IMR-90 (cell line): ENCODE results near the gene RNF144A. TPM values are rescaled to one million over a fixed set of nuclear protein-coding genes. Genes with fewer than 3 reads are reported as not detected.

Experiments used
- ATAC-seq: fragments of 200-7000 bp; cut with Tn5 transposase; 2 replicates; pipeline ENCODE4 v1.9.1; 2020; ENCODE audit warnings: low read depth, mild to moderate bottlenecking, moderate library complexity
- BruUV-seq: library from RNA; stranded (reverse); fragments of 400-500 nt; replicated peaks from 2 replicates; lab custom pipeline; 2021; lab: Mats Ljungman, UMichigan
- CTCF ChIA-PET: fragments of 300-600 bp; formaldehyde crosslinking; extraction: SDS; loops from one replicate; lab custom pipeline; 2021; ENCODE audit warnings: antibody characterized with exemption; lab: Yijun Ruan, JAX
- POLR2A ChIA-PET: fragments of 300-600 bp; sonication (Branson Sonifier 250); formaldehyde crosslinking; loops from one replicate; lab custom pipeline; 2022; ENCODE audit warnings: antibody characterized with exemption; ENCODE audit not compliant: unreplicated experiment; lab: Charles Lee
- DNase-seq: peaks from one replicate; pipeline ENCODE4 v3.0.0; 2013
- H2AFZ ChIP-seq: replicated peaks from 2 replicates; pipeline ENCODE3; 2013; ENCODE audit warnings: low read length, mild to moderate bottlenecking; ENCODE audit not compliant: poor library complexity
- H2AK5ac ChIP-seq: 2 replicates; pipeline ENCODE4 v1.6.1; 2013; ENCODE audit warnings: low read depth, low read length, inconsistent platforms
- H2AK9ac ChIP-seq: replicated peaks from 2 replicates; pipeline ENCODE3; 2013; ENCODE audit warnings: mild to moderate bottlenecking, low read depth, low read length, moderate library complexity; ENCODE audit not compliant: poor library complexity
- H2BK120ac ChIP-seq: 2 replicates; pipeline ENCODE4 v1.6.1; 2013; ENCODE audit warnings: low read depth, low read length, inconsistent platforms
- H2BK15ac ChIP-seq: 3 replicates; pipeline ENCODE4 v1.6.1; 2013; ENCODE audit warnings: low read depth, low read length, inconsistent platforms
- H2BK20ac ChIP-seq: 2 replicates; pipeline ENCODE4 v1.6.1; 2013; ENCODE audit warnings: low read depth, mild to moderate bottlenecking, inconsistent platforms, low read length, moderate library complexity
- H2BK5ac ChIP-seq: 2 replicates; pipeline ENCODE4 v1.6.1; 2013; ENCODE audit warnings: mild to moderate bottlenecking, low read depth, low read length, inconsistent platforms; ENCODE audit not compliant: poor library complexity, severe bottlenecking
- H3K14ac ChIP-seq: replicated peaks from 2 replicates; pipeline ENCODE4 v1.6.1; 2013; ENCODE audit warnings: low read depth, low read length, inconsistent platforms
- H3K18ac ChIP-seq: 2 replicates; pipeline ENCODE4 v1.6.1; 2013; ENCODE audit warnings: low read depth, low read length, control low read depth
- H3K23ac ChIP-seq: 2 replicates; pipeline ENCODE4 v1.6.1; 2013; ENCODE audit warnings: low read depth, low read length, inconsistent platforms
- H3K27ac ChIP-seq: 2 replicates; pipeline ENCODE4 v1.5.1; 2013; ENCODE audit warnings: mild to moderate bottlenecking, control low read depth, low read length; ENCODE audit not compliant: insufficient read depth
- H3K27me3 ChIP-seq: 2 replicates; pipeline ENCODE4 v1.6.1; 2013; ENCODE audit warnings: low read length; ENCODE audit not compliant: control insufficient read depth, insufficient read depth
- H3K36me3 ChIP-seq: 2 replicates; pipeline ENCODE4 v1.6.1; 2013; ENCODE audit warnings: low read length, mixed read lengths; ENCODE audit not compliant: control insufficient read depth, insufficient read depth
- H3K4ac ChIP-seq: 2 replicates; pipeline ENCODE4 v1.6.1; 2013; ENCODE audit warnings: low read depth, low read length, inconsistent platforms
- H3K4me1 ChIP-seq: 2 replicates; pipeline ENCODE4 v1.6.1; 2013; ENCODE audit warnings: low read length, mixed read lengths; ENCODE audit not compliant: control insufficient read depth, insufficient read depth
- H3K4me2 ChIP-seq: 2 replicates; pipeline ENCODE4 v1.6.1; 2013; ENCODE audit warnings: low read depth, mild to moderate bottlenecking, control low read depth, low read length, moderate library complexity
- H3K4me3 ChIP-seq: 2 replicates; pipeline ENCODE4 v1.5.1; 2013; ENCODE audit warnings: low read depth, mild to moderate bottlenecking, control low read depth, low read length, moderate library complexity; ENCODE audit not compliant: insufficient read depth
- H3K56ac ChIP-seq: 2 replicates; pipeline ENCODE4 v1.6.1; 2013; ENCODE audit warnings: low read length, inconsistent platforms; ENCODE audit not compliant: insufficient read depth; ENCODE audit errors: extremely low read depth
- H3K79me1 ChIP-seq, 2 experiments: 2 replicates each; pipeline ENCODE4 v1.6.1; 2013; ENCODE audit warnings: low read length in 2 of 2, inconsistent platforms in 1 of 2, low read depth in 1 of 2
- H3K9ac ChIP-seq: 2 replicates; pipeline ENCODE4 v1.6.1; 2013; ENCODE audit warnings: low read depth, low read length, control low read depth
- H3K9me1 ChIP-seq: 2 replicates; pipeline ENCODE4 v1.6.1; 2013; ENCODE audit warnings: low read length, inconsistent platforms; ENCODE audit not compliant: insufficient read depth
- H3K9me3 ChIP-seq: 2 replicates; pipeline ENCODE4 v1.6.1; 2013; ENCODE audit warnings: low read length; ENCODE audit not compliant: control insufficient read depth, insufficient read depth
- H4K20me1 ChIP-seq: 2 replicates; pipeline ENCODE4 v1.6.1; 2013; ENCODE audit warnings: low read length, inconsistent platforms; ENCODE audit not compliant: insufficient read depth
- H4K5ac ChIP-seq: 2 replicates; pipeline ENCODE4 v1.6.1; 2013; ENCODE audit warnings: mild to moderate bottlenecking, low read depth, low read length, control low read depth
- H4K8ac ChIP-seq, 2 experiments: 2 replicates each; pipeline ENCODE4 v1.6.1; 2013; ENCODE audit warnings: low read depth in 2 of 2, low read length in 2 of 2, control low read depth in 1 of 2, inconsistent platforms in 1 of 2
- H4K91ac ChIP-seq: 2 replicates; pipeline ENCODE4 v1.6.1; 2013; ENCODE audit warnings: low read depth, low read length, inconsistent platforms; ENCODE audit not compliant: insufficient read depth
- CEBPB ChIP-seq: IDR thresholded peaks from 2 replicates; pipeline ENCODE4 v1.6.1; 2012; ENCODE audit warnings: low read depth, low read length, improper control_type of control experiment
- CTCF ChIP-seq: conservative IDR thresholded peaks from 2 replicates; pipeline ENCODE4 v1.5.1; 2012; ENCODE audit warnings: mild to moderate bottlenecking, low read depth, low read length, improper control_type of control experiment
- RAD21 ChIP-seq: IDR thresholded peaks from 2 replicates; pipeline ENCODE4 v1.6.1; 2012; ENCODE audit warnings: low read length, improper control_type of control experiment
- RCOR1 ChIP-seq: IDR thresholded peaks from 2 replicates; pipeline ENCODE4 v1.6.1; 2012; ENCODE audit warnings: mild to moderate bottlenecking, low read length, improper control_type of control experiment; ENCODE audit not compliant: insufficient replicate concordance
- SMC3 ChIP-seq: fragments of 150-350 bp; IDR thresholded peaks from 2 replicates; pipeline ENCODE4 v1.6.1; 2016; ENCODE audit warnings: low read depth, mild to moderate bottlenecking, antibody characterized with exemption, low read length, moderate library complexity
- WGBS, 2 experiments: methylation state at CpG; one replicate each; pipeline versions ENCODE4 v1.1.5 to v1.1.7; 2013; ENCODE audit warnings: missing lambda C conversion rate in 2 of 2; ENCODE audit not compliant: insufficient read length in 1 of 2; ENCODE audit errors: extremely low coverage in 2 of 2; 5-methylcytosine and 5-hydroxymethylcytosine counted together
- dilution Hi-C: fragments of 300-500 bp; cut with HindIII; formaldehyde crosslinking; loops from one replicate; pipeline ENCODE4 v1.14.3; 2018; ENCODE audit warnings: low sequenced_read_pairs; ENCODE audit not compliant: unreplicated experiment
- in situ Hi-C: fragments of 300-500 bp; cut with MboI; formaldehyde crosslinking; loops from 3 replicates; pipeline ENCODE4 v1.14.3; 2019; ENCODE audit warnings: low sequenced_read_pairs, inconsistent platforms, mixed read lengths
- intact Hi-C: fragments of 100-400 bp; cut with micrococcal nuclease; formaldehyde crosslinking; loops from 2 replicates; pipeline ENCODE4 v1.10.0; 2022
- polyA plus RNA-seq, 3 experiments: library from polyadenylated mRNA; depleted of rRNA; stranded (reverse); fragments of >200 nt; gene quantifications; 2 replicates each; pipeline ENCODE4 v1.2.3, GENCODE V29; 2012; ENCODE audit warnings: low replicate concordance in 1 of 3
- total RNA-seq: library from RNA; depleted of rRNA; stranded (reverse); fragments of >200 nt; gene quantifications from 2 replicates; pipeline ENCODE4 v1.2.3, GENCODE V29; 2012

RNF144A gene
- total and polyA plus RNA-seq, 2 of the 4 experiments (the other 2 are of a cell fraction) = 0.18 to 0.26 TPM

- Histone ChIP-seq H3K27me3 (peaks cover 2% of the 10 kb centered on the region; the same call in 1 of the 2 replicates), H3K79me1 (no peaks in the 10 kb centered on the region), H2BK5ac (no peak overlapping the region), H2BK15ac (no peak overlapping the region), H4K8ac (no peak overlapping the region), H2BK20ac (no peak overlapping the region), H3K56ac (no peak overlapping the region), H4K5ac (no peak overlapping the region), H3K9ac (no peak overlapping the region), H3K27ac (no peak overlapping the region), H3K9me3 (0 out of 2 replicates have a peak, but pooled peaks cover 3% of the 10 kb centered on the region), H3K18ac (no peak overlapping the region), H2AK5ac (no peak overlapping the region), H3K36me3 (no peaks in the 10 kb centered on the region), H3K4ac (no peak overlapping the region), H3K4me3 (no peak overlapping the region), H4K20me1 (no peaks in the 10 kb centered on the region), H3K4me1 (no peaks in the 10 kb centered on the region), H3K14ac (no peak overlapping the region), H2AFZ (no peak overlapping the region), H4K91ac (no peak overlapping the region), H3K23ac (no peak overlapping the region), H2BK120ac (no peak overlapping the region), H3K4me2 (no peak overlapping the region), H2AK9ac (no peak overlapping the region), H3K9me1 (no peaks in the 10 kb centered on the region)
- POLR2A ChIA-PET = no interaction called here
- 83% methylated on average over 3 of the region's 9 CpGs; no CpG with 5 or more reads in 1 of the 2 experiments for WGBS, 2 experiments
- no peak for TF ChIP-seq SMC3
- TF ChIP-seq CTCF = no peak
- no peak for TF ChIP-seq RCOR1
- no peak for TF ChIP-seq RAD21
- no peak for TF ChIP-seq CEBPB
- in situ Hi-C loops = no loop called here
- no TSS peak for BruUV-seq
- CTCF ChIA-PET = no interaction called here
- intact Hi-C loops = no loop called here
- dilution Hi-C loops = no loop called here
- DNase-seq (no peak), ATAC-seq (no peak)
These were observed 40.0 kb downstream of the RNF144A start for GRCh38 chr2:6957031-6957714.
